Ishikawa (cell line): ENCODE data around the gene KCNG3.

ENCODE experiments used
- EP300 ChIP-seq: IDR thresholded peaks from 2 replicates; pipeline ENCODE4 v1.6.1; 2012; ENCODE audit warnings: borderline replicate concordance
- YY1 ChIP-seq: IDR thresholded peaks from 2 replicates; pipeline ENCODE4 v1.6.1; 2012; ENCODE audit warnings: low read depth

DNA sequence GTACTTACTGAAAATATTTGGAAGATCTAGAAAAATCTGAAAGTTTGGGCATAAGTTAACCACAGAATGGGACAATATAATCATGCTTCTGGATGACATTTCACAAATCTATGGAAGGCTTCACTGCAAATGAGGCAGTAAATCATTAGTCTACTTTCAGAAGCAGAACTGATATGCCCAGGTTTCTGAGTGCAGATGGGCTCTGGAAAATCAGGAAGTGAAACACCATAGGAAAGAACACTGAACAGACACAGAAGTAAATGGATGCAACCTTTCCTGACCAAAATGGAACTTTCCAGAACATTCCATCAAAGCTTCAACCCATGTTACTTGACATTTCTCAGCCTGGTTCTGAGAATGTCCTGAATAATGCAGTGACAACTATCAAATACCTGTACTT is 55.1 kb downstream of the KCNG3 start:
- TF ChIP-seq EP300 (no peak), YY1 (no peak)
